Body of pancreas (tissue), 4 donors: Measurements from ENCODE around the gene PTDSS2. TPM values are rescaled to one million over a fixed set of nuclear protein-coding genes. Genes with fewer than 3 reads are reported as not detected.
"Not testable (repeated sequence)": the region's sequence is repeated elsewhere in the genome, so short reads cannot be mapped to it uniquely, and the experiment has no call there.

Experiments
- ATAC-seq: fragments of 150-250 bp; one replicate; pipeline ENCODE4 v1.9.1; 2016
- DNase-seq, 4 donors: peaks; one replicate each; pipeline ENCODE4 v3.0.0-alpha.2; 2019
- H3K27ac ChIP-seq, 4 donors: fragments of 200-600 bp; sonication (generic); 1 replicate in 3 of 4; 2 replicates in 1 of 4; pipeline versions ENCODE4 v1.5.1 to v1.6.1; 2016 to 2019; ENCODE audit warnings: mild to moderate bottlenecking in 1 of 4, mixed read lengths in 1 of 4, moderate library complexity in 1 of 4
- H3K27me3 ChIP-seq, 2 donors: fragments of 200-600 bp; sonication (generic); one replicate each; pipeline ENCODE4 v1.6.0; 2016; ENCODE audit warnings: mild to moderate bottlenecking in 1 of 2
- H3K36me3 ChIP-seq, 2 donors: fragments of 200-600 bp; sonication (generic); replicated peaks in 1 of 2; 2 replicates each; pipeline ENCODE4 v1.5.1; 2016; ENCODE audit warnings: low read depth in 2 of 2; ENCODE audit not compliant: insufficient read depth in 1 of 2
- H3K4me1 ChIP-seq: fragments of 200-600 bp; sonication (generic); one replicate; pipeline ENCODE4 v1.6.0; 2016
- H3K4me3 ChIP-seq, 2 donors: fragments of 200-600 bp; sonication (generic); 1 replicate in 1 of 2; 2 replicates in 1 of 2; pipeline ENCODE4 v1.5.1; 2016 to 2019
- H3K9me3 ChIP-seq, 3 donors: fragments of 200-600 bp; sonication (generic); 1 replicate in 2 of 3; 2 replicates in 1 of 3; pipeline ENCODE4 v1.5.1; 2016
- POLR2A ChIP-seq, 3 donors: fragments of 450-650 bp; IDR thresholded peaks; one replicate each; pipeline ENCODE4 v1.6.1; 2016; ENCODE audit warnings: antibody characterized with exemption in 3 of 3, mild to moderate bottlenecking in 2 of 3
- WGBS, 2 donors: methylation state at CpG; one replicate each; pipeline ENCODE4 v1.1.5; 2017; 5-methylcytosine and 5-hydroxymethylcytosine counted together
- intact Hi-C: fragments of 100-400 bp; cut with DNase I; formaldehyde crosslinking; loops from one replicate; pipeline ENCODE4 v1.15.1; 2023
- total RNA-seq, 2 donors: library from RNA; depleted of rRNA; stranded (reverse); fragments of >200 nt; gene quantifications; one replicate each; pipeline ENCODE4 v1.1.0, GENCODE V29; 2016
- TF ChIP-seq, protein P1 (sequence below), 7 experiments: fragments of 450-650 bp in 4 of 7; fragments of 200-600 bp in 3 of 7; sonication (generic) in 3 of 7; IDR thresholded peaks; one replicate each; pipeline ENCODE4 v1.5.1; 2016 to 2019; ENCODE audit warnings: antibody characterized with exemption in 7 of 7

The PTDSS2 gene
- total RNA-seq: 10 to 100 TPM; 17.4 to 93.3 TPM

DNA sequence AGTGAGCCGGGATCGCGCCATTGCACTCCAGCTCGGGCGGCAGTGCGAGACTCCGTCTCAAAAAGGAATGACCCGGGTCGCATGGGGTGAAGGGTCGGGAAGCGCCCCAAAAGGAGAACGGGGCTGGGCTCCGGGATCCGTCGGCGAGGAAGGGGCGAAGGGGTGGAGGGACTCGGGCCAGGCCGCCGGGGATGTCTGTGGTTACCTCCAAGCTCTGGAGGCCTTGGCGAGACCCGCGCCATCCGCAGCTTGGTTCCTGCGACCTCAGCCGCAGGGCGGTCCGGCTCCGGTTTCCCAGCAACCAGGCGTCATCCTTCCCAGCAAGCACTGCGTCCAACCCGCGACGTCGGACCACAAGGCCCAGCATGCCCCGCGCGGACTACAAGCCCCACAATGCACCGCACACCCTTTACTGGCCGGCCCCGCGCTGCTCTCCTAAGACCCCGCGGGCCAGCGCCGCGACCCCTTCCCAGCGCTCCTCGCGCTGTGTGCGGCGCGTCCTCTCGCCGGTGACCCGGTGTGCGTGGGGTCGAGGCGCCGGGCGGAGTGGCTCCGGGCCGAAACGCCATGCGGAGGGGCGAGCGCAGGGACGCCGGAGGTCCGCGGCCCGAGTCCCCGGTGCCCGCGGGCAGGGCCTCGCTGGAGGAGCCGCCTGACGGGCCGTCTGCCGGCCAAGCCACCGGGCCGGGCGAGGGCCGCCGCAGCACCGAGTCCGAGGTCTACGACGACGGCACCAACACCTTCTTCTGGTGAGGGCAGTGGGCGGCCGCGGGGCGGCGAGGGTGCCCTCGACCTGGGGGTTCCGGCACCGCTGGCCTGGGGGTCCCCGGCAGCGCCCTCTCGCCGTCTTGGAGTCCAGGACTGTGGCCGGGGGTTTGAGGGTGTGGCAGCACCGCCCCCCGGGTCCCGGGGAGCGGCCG, at the start of gene PTDSS2:
PTDSS2 (plus strand) TSS at position 391 of the 920 bp plus-strand sequence; CDS start at position 568, 177 bp downstream.
- WGBS, 2 donors: 0% methylated on average over 17 to 93 of the region's 108 CpGs
- Histone ChIP-seq H3K27ac (peak within 1 kb of the TSS; percentile 60 to 95 (median 79)), H3K9me3 (no peaks in the 10 kb centered on the region), H3K4me3 (peak within 1 kb of the TSS; percentile 92 to 95), H3K27me3 (no peaks in the 10 kb centered on the region), H3K4me1 (peaks cover 37% of the 10 kb centered on the region), H3K36me3 (peaks cover 0 to 7% of the 10 kb centered on the region in 2 donors)
- peak; percentile 96 to 97 (median 96) for DNase-seq
- ATAC-seq: peak; percentile 88
- intact Hi-C loops: no loop called here
- TF ChIP-seq POLR2A (IDR thresholded peaks at IDR 0.05): peak; percentile 52 to 85 (median 78)
- TF ChIP-seq, protein P1, sequence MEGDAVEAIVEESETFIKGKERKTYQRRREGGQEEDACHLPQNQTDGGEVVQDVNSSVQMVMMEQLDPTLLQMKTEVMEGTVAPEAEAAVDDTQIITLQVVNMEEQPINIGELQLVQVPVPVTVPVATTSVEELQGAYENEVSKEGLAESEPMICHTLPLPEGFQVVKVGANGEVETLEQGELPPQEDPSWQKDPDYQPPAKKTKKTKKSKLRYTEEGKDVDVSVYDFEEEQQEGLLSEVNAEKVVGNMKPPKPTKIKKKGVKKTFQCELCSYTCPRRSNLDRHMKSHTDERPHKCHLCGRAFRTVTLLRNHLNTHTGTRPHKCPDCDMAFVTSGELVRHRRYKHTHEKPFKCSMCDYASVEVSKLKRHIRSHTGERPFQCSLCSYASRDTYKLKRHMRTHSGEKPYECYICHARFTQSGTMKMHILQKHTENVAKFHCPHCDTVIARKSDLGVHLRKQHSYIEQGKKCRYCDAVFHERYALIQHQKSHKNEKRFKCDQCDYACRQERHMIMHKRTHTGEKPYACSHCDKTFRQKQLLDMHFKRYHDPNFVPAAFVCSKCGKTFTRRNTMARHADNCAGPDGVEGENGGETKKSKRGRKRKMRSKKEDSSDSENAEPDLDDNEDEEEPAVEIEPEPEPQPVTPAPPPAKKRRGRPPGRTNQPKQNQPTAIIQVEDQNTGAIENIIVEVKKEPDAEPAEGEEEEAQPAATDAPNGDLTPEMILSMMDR (IDR thresholded peaks at IDR 0.05): peak in 1 of 7 experiments; percentile 25

DNA sequence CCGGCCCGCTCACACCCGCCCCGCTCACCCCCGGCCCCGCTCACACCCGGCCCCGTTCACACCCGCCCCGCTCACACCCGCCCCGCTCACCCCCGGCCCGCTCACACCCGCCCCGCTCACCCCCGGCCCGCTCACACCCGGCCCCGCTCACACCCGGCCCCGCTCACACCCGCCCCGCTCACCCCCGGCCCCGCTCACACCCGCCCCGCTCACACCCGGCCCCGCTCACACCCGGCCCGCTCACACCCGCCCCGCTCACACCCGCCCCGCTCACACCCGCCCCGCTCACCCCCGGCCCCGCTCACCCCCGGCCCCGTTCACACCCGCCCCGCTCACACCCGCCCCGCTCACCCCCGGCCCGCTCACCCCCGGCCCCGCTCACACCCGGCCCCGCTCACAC, 48.9 kb upstream of the PTDSS2 start:
- peaks cover 10% of the 10 kb centered on the region for H3K4me1 ChIP-seq
- DNase-seq, H3K27me3 ChIP-seq, H3K9me3 ChIP-seq, intact Hi-C loops, H3K4me3 ChIP-seq, H3K36me3 ChIP-seq, ATAC-seq, H3K27ac ChIP-seq: not testable (repeated sequence)
- WGBS, 2 donors: no CpG with 5 or more reads among the region's 52 CpGs

DNA sequence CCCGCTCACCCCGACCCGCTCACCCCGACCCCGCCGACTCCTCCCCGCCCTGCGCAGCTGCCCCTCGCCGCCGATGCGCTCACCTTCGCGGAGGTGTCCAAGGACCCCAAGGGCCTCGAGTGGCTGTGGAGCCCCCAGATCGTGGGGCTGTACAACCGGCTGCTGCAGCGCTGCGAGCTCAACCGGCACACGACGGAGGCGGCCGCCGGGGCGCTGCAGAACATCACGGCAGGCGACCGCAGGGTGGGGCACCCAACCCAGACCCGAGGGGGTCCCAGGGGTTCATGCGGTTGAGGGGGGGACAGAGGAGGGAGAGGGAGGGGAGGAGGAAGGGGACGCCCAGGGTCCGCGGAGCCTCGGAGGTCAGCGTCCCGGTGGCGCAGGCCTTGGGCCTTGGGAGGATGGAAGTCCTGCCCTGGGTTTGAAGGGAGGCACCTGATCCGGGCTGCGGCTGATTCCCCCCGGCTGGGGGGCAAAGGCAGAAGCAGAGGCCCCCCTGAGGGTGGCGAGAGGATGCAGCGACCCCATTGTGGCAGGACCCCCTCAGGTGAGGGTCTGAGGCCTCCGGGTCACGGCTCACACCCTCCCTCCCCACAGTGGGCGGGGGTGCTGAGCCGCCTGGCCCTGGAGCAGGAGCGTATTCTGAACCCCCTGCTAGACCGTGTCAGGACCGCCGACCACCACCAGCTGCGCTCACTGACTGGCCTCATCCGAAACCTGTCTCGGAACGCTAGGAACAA, 46.9 kb upstream of the PTDSS2 start:
- Histone ChIP-seq H3K4me1 (peaks cover 16% of the 10 kb centered on the region), H3K4me3 (no peak overlapping the region), H3K36me3 (peaks cover 0 to 6% of the 10 kb centered on the region in 2 donors), H3K27ac (no peak overlapping the region), H3K9me3 (no peaks in the 10 kb centered on the region), H3K27me3 (no peaks in the 10 kb centered on the region)
- TF ChIP-seq POLR2A (IDR thresholded peaks at IDR 0.05): no peak
- TF ChIP-seq, protein P1 (IDR thresholded peaks at IDR 0.05): no peak
- DNase-seq: no peak
- intact Hi-C loops: no loop called here
- WGBS, 2 donors: 86 to 95% methylated on average over 24 to 37 of the region's 55 CpGs
- ATAC-seq: no peak

- ATAC-seq (no peak), DNase-seq (peak in 1 of 4 donors; percentile 17)
- H3K27me3 ChIP-seq: no peaks in the 10 kb centered on the region
- H3K27ac ChIP-seq: no peak overlapping the region
- no peak overlapping the region for H3K4me3 ChIP-seq
- 74 to 94% methylated on average over 7 to 26 of the region's 27 CpGs for WGBS, 2 donors
- H3K4me1 ChIP-seq: peaks cover 16% of the 10 kb centered on the region
- peaks cover 0 to 4% of the 10 kb centered on the region in 2 donors for H3K36me3 ChIP-seq
- TF ChIP-seq, protein P1 (IDR thresholded peaks at IDR 0.05): no peak
- no peak for TF ChIP-seq POLR2A (IDR thresholded peaks at IDR 0.05)
- intact Hi-C loops: no loop called here
- H3K9me3 ChIP-seq: no peaks in the 10 kb centered on the region
These were observed 46.2 kb upstream of the PTDSS2 start for GRCh38 chr11:403761-404431.
